ENCODE measurements around the gene CSMD2.

GRCh38 chr1:33563699-33564098, 601.3 kb downstream of the CSMD2 start:
- TF ChIP-seq SUZ12 (IDR thresholded peaks at IDR 0.05) = no peak
- TF ChIP-seq ELF4 (IDR thresholded peaks at IDR 0.05) = no peak
- TF ChIP-seq FOXA1 (IDR thresholded peaks at IDR 0.05) = no peak
- TF ChIP-seq SP1 (IDR thresholded peaks at IDR 0.05) = no peak
- TF ChIP-seq, protein P1, sequence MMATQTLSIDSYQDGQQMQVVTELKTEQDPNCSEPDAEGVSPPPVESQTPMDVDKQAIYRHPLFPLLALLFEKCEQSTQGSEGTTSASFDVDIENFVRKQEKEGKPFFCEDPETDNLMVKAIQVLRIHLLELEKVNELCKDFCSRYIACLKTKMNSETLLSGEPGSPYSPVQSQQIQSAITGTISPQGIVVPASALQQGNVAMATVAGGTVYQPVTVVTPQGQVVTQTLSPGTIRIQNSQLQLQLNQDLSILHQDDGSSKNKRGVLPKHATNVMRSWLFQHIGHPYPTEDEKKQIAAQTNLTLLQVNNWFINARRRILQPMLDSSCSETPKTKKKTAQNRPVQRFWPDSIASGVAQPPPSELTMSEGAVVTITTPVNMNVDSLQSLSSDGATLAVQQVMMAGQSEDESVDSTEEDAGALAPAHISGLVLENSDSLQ (IDR thresholded peaks at IDR 0.05) = no peak
- no peak for TF ChIP-seq L3MBTL2 (conservative IDR thresholded peaks at IDR 0.05)

All from HEK293T (cell line).